Measurements from ENCODE around the gene NID1.
"Not testable (repeated sequence)": the region's sequence is repeated elsewhere in the genome, so short reads cannot be mapped to it uniquely, and the experiment has no call there.

The NID1 gene

DNA sequence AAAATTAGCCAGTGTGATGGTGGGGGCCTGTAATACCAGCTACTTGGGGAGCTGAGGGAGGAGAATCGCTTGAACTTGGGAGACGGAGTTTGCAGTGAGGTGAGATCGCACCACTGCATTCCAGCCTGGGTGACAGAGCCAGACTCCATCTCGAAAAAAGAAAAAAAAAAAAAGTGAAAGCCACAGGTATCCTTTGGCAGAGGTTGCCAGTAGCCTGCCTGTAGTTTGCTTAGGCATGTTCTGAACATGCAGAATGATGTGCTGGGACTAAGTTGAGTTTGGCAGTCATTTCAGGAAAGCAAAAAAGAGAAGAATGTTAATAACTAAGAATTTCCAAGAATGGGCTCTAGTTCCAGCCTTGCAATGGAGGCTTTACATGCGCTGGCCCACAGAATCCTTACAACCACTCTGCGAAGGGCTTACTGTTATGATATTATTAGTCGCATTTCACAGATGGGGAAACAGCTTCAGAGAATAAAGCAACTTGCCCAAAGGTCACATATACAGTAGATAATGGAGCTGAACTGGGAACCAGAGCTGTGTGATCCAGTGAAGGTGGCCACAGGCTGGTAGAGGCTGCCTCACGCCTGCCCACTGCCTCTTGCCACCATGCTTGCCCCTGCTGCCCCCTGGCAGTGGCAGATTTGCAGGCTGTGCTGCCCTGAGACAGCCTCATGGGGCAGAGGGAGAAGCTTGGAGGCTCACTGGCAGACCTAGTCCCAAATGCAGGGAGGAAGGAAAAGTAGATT is 131.7 kb downstream of the NID1 start:
- DNase-seq: peak; percentile 13

DNA sequence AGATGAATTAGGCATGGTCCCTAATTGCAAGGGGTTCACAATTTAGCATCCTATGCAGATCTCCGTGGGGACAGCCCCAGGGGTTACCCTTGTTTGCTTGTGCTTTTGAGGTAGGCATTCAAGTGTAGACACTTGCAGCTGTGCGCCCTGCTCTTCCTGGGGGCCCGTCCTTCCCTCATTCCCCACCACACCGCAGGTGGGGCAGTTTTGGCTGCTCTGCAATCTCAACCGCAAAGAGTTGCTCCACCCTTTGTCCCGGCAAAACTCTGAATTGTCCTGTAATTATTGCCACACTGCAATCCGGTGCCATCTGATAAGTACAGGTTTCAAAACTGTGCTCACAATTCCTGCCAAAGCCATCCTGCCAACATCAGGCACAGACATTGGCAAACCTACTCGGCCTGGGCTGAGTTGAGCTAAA is 132.8 kb downstream of the NID1 start:
- DNase-seq: no peak

DNA sequence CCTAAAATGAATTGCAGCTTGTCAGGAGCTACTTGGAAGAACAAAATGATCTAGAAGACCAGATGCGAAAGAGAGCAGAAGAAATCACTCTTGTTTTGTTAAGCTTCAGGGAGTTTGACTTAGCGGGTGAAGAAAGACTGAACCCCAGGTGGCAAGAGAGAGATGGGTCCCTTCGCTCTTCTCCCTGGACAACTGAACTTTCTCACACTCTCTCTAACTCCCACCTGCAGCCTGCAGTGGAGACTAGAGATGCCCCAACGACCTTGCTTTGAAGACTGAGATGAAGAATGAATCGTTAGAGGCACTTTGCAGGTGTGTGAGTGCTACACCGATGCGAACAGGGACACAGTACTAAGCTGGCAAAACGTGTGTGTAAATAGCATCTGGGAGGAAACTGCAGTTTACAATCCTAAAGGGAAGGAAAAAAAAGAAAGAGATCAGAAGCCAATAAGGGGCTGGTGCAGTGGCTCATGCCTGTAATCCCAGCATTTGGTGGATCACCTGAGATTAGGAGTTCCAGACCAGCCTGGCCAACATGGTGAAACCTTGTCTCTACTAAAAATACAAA is 133.6 kb downstream of the NID1 start:
- DNase-seq: no peak

DNA sequence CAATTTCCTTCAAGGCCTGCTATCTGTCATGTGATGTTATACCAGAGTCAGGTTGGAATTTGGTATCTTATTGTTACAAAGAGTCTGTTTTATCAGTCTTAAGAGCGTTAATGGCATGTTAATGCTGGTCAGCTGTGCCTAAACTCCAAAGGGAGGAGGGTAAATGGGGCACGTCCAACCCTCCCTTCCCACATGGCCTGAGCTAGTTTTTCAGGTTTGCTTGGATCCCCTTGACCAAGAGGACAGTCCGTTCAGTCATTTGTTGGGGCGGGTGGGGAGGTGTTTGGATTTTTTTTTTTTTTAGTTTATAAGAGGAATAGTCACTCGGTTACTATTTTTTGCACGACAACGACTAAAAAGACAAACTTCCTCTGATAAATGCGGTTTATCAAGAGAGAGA is 134.3 kb downstream of the NID1 start:
- no peak for DNase-seq

DNA sequence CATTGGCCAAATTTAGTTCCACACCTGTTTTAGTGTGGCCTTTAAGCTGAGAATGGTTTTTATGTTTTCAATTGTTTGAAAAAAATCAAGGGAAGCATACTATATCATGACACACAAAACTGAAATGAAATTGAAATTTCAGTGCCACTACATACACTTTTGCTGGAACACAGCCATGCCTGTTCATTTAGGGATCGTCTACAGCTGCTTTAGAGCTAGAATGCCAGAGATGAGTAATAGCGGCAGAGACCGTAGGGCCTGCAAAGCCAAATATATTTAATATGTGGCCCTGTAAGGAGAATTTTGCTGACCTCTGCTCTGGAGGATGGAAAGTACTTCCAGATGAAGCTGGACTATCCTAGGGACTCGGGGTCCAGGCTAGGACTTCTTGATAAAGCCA is 135.7 kb downstream of the NID1 start:
- no peak for DNase-seq

DNA sequence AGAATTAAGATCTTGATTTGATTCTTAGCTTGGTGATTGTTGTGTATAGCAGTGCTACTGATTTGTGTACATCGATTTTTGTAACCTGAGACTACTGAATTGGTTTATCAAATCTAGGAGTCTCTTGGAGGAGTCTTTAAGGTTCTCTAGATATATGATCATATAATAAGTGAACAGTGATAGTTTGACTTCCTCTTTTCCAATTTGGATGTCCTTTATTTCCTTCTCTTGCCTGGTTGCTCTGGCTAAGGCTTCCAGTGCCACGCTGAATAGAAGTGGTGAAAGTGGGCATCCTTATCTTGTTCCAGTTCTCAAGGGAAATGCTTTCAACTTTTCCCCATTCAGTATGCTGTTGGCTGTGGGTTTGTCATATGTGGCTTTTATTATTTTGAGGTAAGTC is 136.7 kb downstream of the NID1 start:
- no peak for DNase-seq

DNA sequence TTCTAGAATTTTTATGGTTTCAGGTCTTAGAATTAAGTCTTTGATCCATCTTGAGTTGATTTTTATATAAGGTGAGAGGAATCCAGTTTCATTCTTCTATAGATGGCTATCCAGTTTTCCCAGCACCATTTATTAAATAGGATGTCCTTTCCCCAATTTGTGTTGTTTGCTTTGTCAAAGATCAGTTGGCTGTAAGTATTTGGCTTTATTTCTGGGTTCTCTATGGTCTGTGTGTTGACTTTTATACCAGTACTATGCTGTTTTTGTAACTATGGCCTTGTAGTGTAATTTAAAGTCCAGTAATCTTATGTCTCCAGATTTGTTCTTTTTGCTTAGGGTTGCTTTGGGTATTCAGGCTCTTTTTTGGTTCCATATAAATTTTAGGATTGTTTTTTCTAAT is 137.3 kb downstream of the NID1 start:
- not testable (repeated sequence) for DNase-seq
